ENCODE data around the gene FBXO10.
A peak's percentile ranks its signal among the peaks of the same experiment; 100 is the strongest.

The FBXO10 gene

GRCh38 chr9:37593883-37594448, 17.8 kb upstream of the FBXO10 start:
- DNase-seq = peak; percentile 32

- peak; percentile 97 for DNase-seq
These were observed 16.1 kb upstream of the FBXO10 start, which contains the start of gene TOMM5 for GRCh38 chr9:37592108-37592951. Gene TOMM5 (minus strand): TSS chr9:37592597. CDS start chr9:37592532, 65 bp downstream.

GRCh38 chr9:37587521-37587920, 11.3 kb upstream of the FBXO10 start:
- no peak for DNase-seq

- no peak for DNase-seq
These were observed 7.4 kb upstream of the FBXO10 start for GRCh38 chr9:37583522-37584121.

GRCh38 chr9:37582548-37583157, 6.5 kb upstream of the FBXO10 start:
- peak; percentile 81 for DNase-seq

GRCh38 chr9:37575511-37575914, 667 bp downstream of the FBXO10 start:
- DNase-seq = peak; percentile 73

GRCh38 chr9:37575001-37575400, 1.2 kb downstream of the FBXO10 start:
- DNase-seq = no peak

GRCh38 chr9:37574241-37574721, 1.9 kb downstream of the FBXO10 start:
- DNase-seq = peak; percentile 38

- DNase-seq = no peak
These were observed 4.9 kb downstream of the FBXO10 start for GRCh38 chr9:37571282-37571681.

- DNase-seq = peak; percentile 55
These were observed 9.5 kb downstream of the FBXO10 start for GRCh38 chr9:37566716-37567115.

GRCh38 chr9:37565661-37566618, 10.2 kb downstream of the FBXO10 start:
- DNase-seq = no peak

- no peak for DNase-seq
These were observed 11.3 kb downstream of the FBXO10 start for GRCh38 chr9:37564916-37565315.

- DNase-seq = no peak
These were observed 12.2 kb downstream of the FBXO10 start for GRCh38 chr9:37563806-37564513.

- no peak for DNase-seq
These were observed 13.4 kb downstream of the FBXO10 start for GRCh38 chr9:37562826-37563225.

GRCh38 chr9:37561682-37562081, 14.5 kb downstream of the FBXO10 start:
- DNase-seq = no peak

GRCh38 chr9:37559855-37560592, 16.2 kb downstream of the FBXO10 start:
- no peak for DNase-seq

- no peak for DNase-seq
These were observed 17.1 kb downstream of the FBXO10 start for GRCh38 chr9:37559125-37559524.

- no peak for DNase-seq
These were observed 20.4 kb downstream of the FBXO10 start for GRCh38 chr9:37555786-37556185.

GRCh38 chr9:37554318-37554717, 21.9 kb downstream of the FBXO10 start:
- no peak for DNase-seq

- DNase-seq = no peak
These were observed 24.3 kb downstream of the FBXO10 start for GRCh38 chr9:37551888-37552287.

GRCh38 chr9:37551468-37551867, 24.7 kb downstream of the FBXO10 start:
- no peak for DNase-seq
